ENCODE results near the gene GRAP. TPM values are rescaled to one million over a fixed set of nuclear protein-coding genes. Genes with fewer than 3 reads are reported as not detected.
"Not testable (repeated sequence)": the region's sequence is repeated elsewhere in the genome, so short reads cannot be mapped to it uniquely, and the experiment has no call there.

GRAP gene
- total RNA-seq, 1 donor from 2014 or later = 0.35 TPM

DNA sequence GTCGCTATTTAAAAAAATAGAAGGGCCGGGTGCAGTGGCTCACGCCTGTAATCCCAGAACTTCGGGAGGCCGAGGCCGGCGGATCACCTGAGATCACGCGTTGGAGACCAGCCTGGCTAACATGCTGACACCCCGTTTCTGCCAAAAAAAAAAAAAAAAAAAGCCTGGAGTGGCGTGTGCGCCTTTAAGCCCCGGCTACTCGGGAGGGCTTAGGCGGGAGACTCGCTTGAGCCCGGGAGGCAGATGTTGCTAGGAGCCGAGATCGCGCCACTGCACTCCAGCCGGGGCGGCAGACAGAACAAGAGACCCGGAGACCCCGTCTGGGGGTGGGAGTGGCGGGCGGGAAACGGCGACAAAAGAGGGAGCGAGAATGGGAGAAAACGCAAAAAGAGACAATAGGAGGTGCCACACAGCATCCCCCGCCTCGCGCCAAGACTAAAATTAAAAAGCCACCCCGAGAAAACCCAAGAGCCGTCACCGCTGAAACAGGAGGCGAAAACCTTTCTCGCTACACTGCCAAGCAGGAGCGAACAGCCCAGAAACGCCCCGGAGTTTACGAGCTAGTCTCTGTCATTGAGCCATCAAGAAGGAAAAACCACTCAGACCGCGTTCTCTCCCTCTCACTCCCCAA is 16.7 kb upstream of the GRAP start:
- H3K36me3 Mint-ChIP-seq (ENCODE audit: low read depth); H3K4me1 Mint-ChIP-seq (ENCODE audit: low read depth); H3K9me3 Mint-ChIP-seq (ENCODE audit: low read depth); H3K27me3 Mint-ChIP-seq (ENCODE audit: low read depth): not testable (repeated sequence)
- Mint-ChIP-seq H3K4me3 (ENCODE audit: unreplicated experiment) (peak overlapping the region; percentile 54), H3K27ac (ENCODE audit: unreplicated experiment) (peak overlapping the region; percentile 92)
- DNase-seq (ENCODE audit: low spot score) = peak; percentile 97

- not testable (repeated sequence) for H3K9me3 Mint-ChIP-seq (ENCODE audit: low read depth); H3K4me3 Mint-ChIP-seq (ENCODE audit: unreplicated experiment); H3K4me1 Mint-ChIP-seq (ENCODE audit: low read depth); DNase-seq (ENCODE audit: low spot score); H3K27me3 Mint-ChIP-seq (ENCODE audit: low read depth); H3K27ac Mint-ChIP-seq (ENCODE audit: unreplicated experiment); H3K36me3 Mint-ChIP-seq (ENCODE audit: low read depth)
Observed at GRCh38 chr17:19062718-19063325, 16.1 kb upstream of the GRAP start.

GRCh38 chr17:19062009-19062717 is 15.4 kb upstream of the GRAP start:
- not testable (repeated sequence) for H3K4me3 Mint-ChIP-seq (ENCODE audit: unreplicated experiment); H3K27ac Mint-ChIP-seq (ENCODE audit: unreplicated experiment); H3K36me3 Mint-ChIP-seq (ENCODE audit: low read depth); H3K9me3 Mint-ChIP-seq (ENCODE audit: low read depth); H3K4me1 Mint-ChIP-seq (ENCODE audit: low read depth); H3K27me3 Mint-ChIP-seq (ENCODE audit: low read depth); DNase-seq (ENCODE audit: low spot score)

DNA sequence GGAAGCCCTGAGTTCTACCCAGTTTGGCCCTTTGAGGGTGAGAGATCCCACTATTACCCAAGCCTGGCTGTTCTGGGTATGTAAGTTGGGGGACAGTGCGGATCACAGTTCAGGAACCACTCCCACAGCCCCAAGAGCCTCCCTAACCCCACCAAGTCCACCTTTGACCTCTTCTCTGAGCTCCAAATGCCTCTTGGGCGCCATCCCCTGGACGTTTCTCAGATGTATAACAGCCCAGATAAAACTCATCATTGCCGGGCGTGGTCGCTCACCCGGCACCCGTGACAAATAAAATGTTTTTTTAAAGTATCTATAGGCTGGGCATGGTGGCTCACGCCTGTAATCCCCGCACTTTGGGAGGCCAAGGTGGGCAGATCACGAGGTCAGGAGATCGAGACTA is 8.7 kb upstream of the GRAP start:
- H3K4me3 Mint-ChIP-seq (ENCODE audit: unreplicated experiment); H3K9me3 Mint-ChIP-seq (ENCODE audit: low read depth); H3K27me3 Mint-ChIP-seq (ENCODE audit: low read depth); H3K4me1 Mint-ChIP-seq (ENCODE audit: low read depth); DNase-seq (ENCODE audit: low spot score); H3K27ac Mint-ChIP-seq (ENCODE audit: unreplicated experiment); H3K36me3 Mint-ChIP-seq (ENCODE audit: low read depth): not testable (repeated sequence)

DNA sequence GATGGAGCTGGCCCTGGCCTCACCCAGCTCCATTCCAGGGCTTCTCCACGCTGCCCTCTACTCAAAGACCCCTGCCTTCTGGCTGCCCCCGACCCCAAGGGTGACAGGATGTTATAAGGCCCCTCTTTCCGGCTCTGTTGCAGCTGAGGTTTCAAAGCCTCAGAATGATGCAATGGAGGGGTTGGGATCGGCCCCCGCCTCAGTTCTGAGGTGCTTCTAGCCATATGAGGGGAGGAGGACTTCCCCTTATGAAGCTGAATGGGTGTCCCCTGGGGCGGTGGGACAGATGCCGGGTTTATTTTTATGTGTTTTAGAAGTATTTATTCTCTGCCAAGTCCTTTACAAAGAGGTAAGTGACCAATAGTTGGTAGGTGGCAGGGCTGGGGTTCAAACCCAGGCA is 2.1 kb upstream of the GRAP start:
- H3K27ac Mint-ChIP-seq (ENCODE audit: unreplicated experiment); H3K4me1 Mint-ChIP-seq (ENCODE audit: low read depth); H3K9me3 Mint-ChIP-seq (ENCODE audit: low read depth); H3K27me3 Mint-ChIP-seq (ENCODE audit: low read depth); DNase-seq (ENCODE audit: low spot score); H3K4me3 Mint-ChIP-seq (ENCODE audit: unreplicated experiment); H3K36me3 Mint-ChIP-seq (ENCODE audit: low read depth): not testable (repeated sequence)

GRCh38 chr17:19047510-19047909 is 753 bp upstream of the GRAP start:
- not testable (repeated sequence) for H3K4me3 Mint-ChIP-seq (ENCODE audit: unreplicated experiment); H3K27ac Mint-ChIP-seq (ENCODE audit: unreplicated experiment); H3K36me3 Mint-ChIP-seq (ENCODE audit: low read depth); H3K4me1 Mint-ChIP-seq (ENCODE audit: low read depth); DNase-seq (ENCODE audit: low spot score); H3K27me3 Mint-ChIP-seq (ENCODE audit: low read depth); H3K9me3 Mint-ChIP-seq (ENCODE audit: low read depth)

- DNase-seq (ENCODE audit: low spot score); H3K4me3 Mint-ChIP-seq (ENCODE audit: unreplicated experiment); H3K27me3 Mint-ChIP-seq (ENCODE audit: low read depth); H3K27ac Mint-ChIP-seq (ENCODE audit: unreplicated experiment); H3K9me3 Mint-ChIP-seq (ENCODE audit: low read depth); H3K4me1 Mint-ChIP-seq (ENCODE audit: low read depth); H3K36me3 Mint-ChIP-seq (ENCODE audit: low read depth): not testable (repeated sequence)
Observed at GRCh38 chr17:19044643-19045042, 2.1 kb downstream of the GRAP start.

- not testable (repeated sequence) for H3K4me3 Mint-ChIP-seq (ENCODE audit: unreplicated experiment); H3K36me3 Mint-ChIP-seq (ENCODE audit: low read depth); H3K27ac Mint-ChIP-seq (ENCODE audit: unreplicated experiment); DNase-seq (ENCODE audit: low spot score); H3K9me3 Mint-ChIP-seq (ENCODE audit: low read depth); H3K27me3 Mint-ChIP-seq (ENCODE audit: low read depth); H3K4me1 Mint-ChIP-seq (ENCODE audit: low read depth)
Observed at GRCh38 chr17:19043032-19043431, 3.7 kb downstream of the GRAP start.

- not testable (repeated sequence) for H3K4me1 Mint-ChIP-seq (ENCODE audit: low read depth); H3K9me3 Mint-ChIP-seq (ENCODE audit: low read depth)
Observed at GRCh38 chr17:19042369-19042768, 4.4 kb downstream of the GRAP start.

DNA sequence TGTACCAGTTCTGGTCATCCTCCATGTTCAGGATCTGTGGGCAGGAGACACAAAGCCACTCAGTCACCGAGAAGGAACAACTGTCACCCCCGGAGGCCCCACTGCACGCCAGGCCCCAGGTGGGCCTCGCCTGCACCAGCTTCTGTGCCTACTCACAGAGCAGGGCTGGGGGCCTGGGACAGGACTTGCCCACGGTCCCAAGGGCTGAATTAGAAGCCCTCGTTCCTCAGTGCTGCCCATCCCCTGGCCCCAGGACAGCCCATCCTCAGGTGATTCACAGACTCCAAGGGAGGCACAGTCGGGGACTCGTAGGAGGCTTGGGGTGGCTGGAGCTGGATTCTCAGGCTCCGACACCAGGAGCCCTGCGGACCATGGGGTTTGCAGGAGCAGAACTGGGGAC is 4.9 kb downstream of the GRAP start:
- not testable (repeated sequence) for H3K4me1 Mint-ChIP-seq (ENCODE audit: low read depth); H3K36me3 Mint-ChIP-seq (ENCODE audit: low read depth); H3K27me3 Mint-ChIP-seq (ENCODE audit: low read depth); H3K27ac Mint-ChIP-seq (ENCODE audit: unreplicated experiment); DNase-seq (ENCODE audit: low spot score); H3K4me3 Mint-ChIP-seq (ENCODE audit: unreplicated experiment); H3K9me3 Mint-ChIP-seq (ENCODE audit: low read depth)

More at GRCh38 chr17:19042369-19042768, 4.4 kb downstream of the GRAP start:
- not testable (repeated sequence) for H3K27ac Mint-ChIP-seq (ENCODE audit: unreplicated experiment); H3K4me3 Mint-ChIP-seq (ENCODE audit: unreplicated experiment); H3K36me3 Mint-ChIP-seq (ENCODE audit: low read depth); DNase-seq (ENCODE audit: low spot score); H3K27me3 Mint-ChIP-seq (ENCODE audit: low read depth)

DNA sequence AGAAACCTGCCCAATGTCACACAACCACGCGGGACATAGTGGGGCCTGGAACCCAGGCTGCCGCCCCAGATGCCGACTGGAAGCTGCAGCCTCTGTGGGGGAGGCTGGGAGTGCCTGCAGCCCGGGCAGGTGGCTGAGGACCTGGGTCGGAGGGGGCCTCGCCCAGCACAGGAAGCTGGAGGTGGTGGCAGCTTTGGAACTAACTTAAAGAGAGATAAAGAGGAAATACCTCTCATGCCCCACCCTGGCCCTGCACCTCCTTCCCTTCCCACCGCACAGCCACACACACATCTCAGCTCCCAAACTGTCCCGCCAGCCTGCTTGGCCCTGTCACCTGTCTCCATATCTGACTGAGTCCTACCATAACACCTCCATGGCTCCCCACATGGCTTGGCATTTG is 6.4 kb downstream of the GRAP start:
- H3K4me1 Mint-ChIP-seq (ENCODE audit: low read depth); H3K27ac Mint-ChIP-seq (ENCODE audit: unreplicated experiment); DNase-seq (ENCODE audit: low spot score); H3K36me3 Mint-ChIP-seq (ENCODE audit: low read depth); H3K27me3 Mint-ChIP-seq (ENCODE audit: low read depth); H3K9me3 Mint-ChIP-seq (ENCODE audit: low read depth); H3K4me3 Mint-ChIP-seq (ENCODE audit: unreplicated experiment): not testable (repeated sequence)

GRCh38 chr17:19038730-19039129 is 8.0 kb downstream of the GRAP start:
- not testable (repeated sequence) for H3K27me3 Mint-ChIP-seq (ENCODE audit: low read depth); H3K9me3 Mint-ChIP-seq (ENCODE audit: low read depth); H3K4me1 Mint-ChIP-seq (ENCODE audit: low read depth); H3K4me3 Mint-ChIP-seq (ENCODE audit: unreplicated experiment); H3K36me3 Mint-ChIP-seq (ENCODE audit: low read depth); DNase-seq (ENCODE audit: low spot score); H3K27ac Mint-ChIP-seq (ENCODE audit: unreplicated experiment)

- H3K27me3 Mint-ChIP-seq (ENCODE audit: low read depth); H3K4me1 Mint-ChIP-seq (ENCODE audit: low read depth); H3K4me3 Mint-ChIP-seq (ENCODE audit: unreplicated experiment); H3K27ac Mint-ChIP-seq (ENCODE audit: unreplicated experiment); H3K36me3 Mint-ChIP-seq (ENCODE audit: low read depth); DNase-seq (ENCODE audit: low spot score); H3K9me3 Mint-ChIP-seq (ENCODE audit: low read depth): not testable (repeated sequence)
Observed at GRCh38 chr17:19038007-19038406, 8.8 kb downstream of the GRAP start.

All from chondrocyte (in vitro differentiated cells).